Measurements from ENCODE around the gene ACTR3. TPM values are rescaled to one million over a fixed set of nuclear protein-coding genes. Genes with fewer than 3 reads are reported as not detected.

Gene ACTR3
- total RNA-seq, 2 experiments from 2014 or later, result 442 to 449 TPM

- Mint-ChIP-seq H3K36me3 (ENCODE audit: low read depth) (peaks cover 52% of the 10 kb centered on the region), H3K27me3 (no peaks in the 10 kb centered on the region), H3K9me3 (peaks cover 4% of the 10 kb centered on the region), H3K4me3 (peak overlapping the region; percentile 50), H3K4me1 (ENCODE audit: low read depth) (peaks cover 59% of the 10 kb centered on the region), H3K27ac (peak overlapping the region; percentile 89)
- CTCF ChIA-PET, result interaction anchor here (1.2 to 1.6 kb wide), 3 partner anchors 9 to 24 kb away, joined by 3 to 4 read pairs (median 4); no protein-coding TSS in a partner anchor
- intact Hi-C loops (cut with micrococcal nuclease), result no loop called here
- no peak for TF ChIP-seq CTCF (IDR thresholded peaks at IDR 0.05)
- DNase-seq, result peak; percentile 83
- peak; percentile 89 for ATAC-seq
- POLR2A ChIA-PET, result interaction anchor here (0.8 to 5.3 kb wide), 3 partner anchors 9 to 56 kb away, joined by 3 to 35 read pairs (median 4); no protein-coding TSS in a partner anchor
These were observed 20.3 kb downstream of the ACTR3 start for GRCh38 chr2:113910110-113910717.

GRCh38 chr2:113910967-113911678 lies 21.2 kb downstream of the ACTR3 start:
- intact Hi-C loops (cut with micrococcal nuclease), result no loop called here
- DNase-seq, result no peak
- Mint-ChIP-seq H3K36me3 (ENCODE audit: low read depth) (peaks cover 50% of the 10 kb centered on the region), H3K27me3 (no peaks in the 10 kb centered on the region), H3K4me1 (ENCODE audit: low read depth) (peaks cover 60% of the 10 kb centered on the region), H3K27ac (peak overlapping the region; percentile 89), H3K4me3 (no peak overlapping the region), H3K9me3 (peaks cover 2% of the 10 kb centered on the region)
- ATAC-seq, result no peak
- POLR2A ChIA-PET, result interaction anchor here (0.8 to 5.3 kb wide), 2 partner anchors 9 to 15 kb away, joined by 3 to 35 read pairs; no protein-coding TSS in a partner anchor
- CTCF ChIA-PET, result interaction anchor here (1.2 kb wide), 1 partner anchor 18 kb away, joined by 3 read pairs; no protein-coding TSS in a partner anchor
- no peak for TF ChIP-seq CTCF (IDR thresholded peaks at IDR 0.05)

- H3K27me3 Mint-ChIP-seq, result no peaks in the 10 kb centered on the region
- CTCF ChIA-PET, result no interaction called here
- POLR2A ChIA-PET, result no interaction called here
- no peak for ATAC-seq
- H3K9me3 Mint-ChIP-seq, result peaks cover 2% of the 10 kb centered on the region
- no peak for DNase-seq
- intact Hi-C loops (cut with micrococcal nuclease), result no loop called here
- H3K4me3 Mint-ChIP-seq, result no peak overlapping the region
- H3K36me3 Mint-ChIP-seq (ENCODE audit: low read depth), result peaks cover 70% of the 10 kb centered on the region
- peaks cover 51% of the 10 kb centered on the region for H3K4me1 Mint-ChIP-seq (ENCODE audit: low read depth)
- H3K27ac Mint-ChIP-seq, result peak overlapping the region; percentile 58
- no peak for TF ChIP-seq CTCF (IDR thresholded peaks at IDR 0.05)
These were observed 25.4 kb downstream of the ACTR3 start for GRCh38 chr2:113915082-113915819.

GRCh38 chr2:113918229-113918628 lies 28.3 kb downstream of the ACTR3 start:
- CTCF ChIA-PET, result interaction anchor here (1.4 kb wide), 1 partner anchor 11 kb away, joined by 3 read pairs; no protein-coding TSS in a partner anchor
- H3K4me1 Mint-ChIP-seq (ENCODE audit: low read depth), result peaks cover 51% of the 10 kb centered on the region

More at GRCh38 chr2:113918229-113918628, 28.3 kb downstream of the ACTR3 start:
- no peaks in the 10 kb centered on the region for H3K27me3 Mint-ChIP-seq
- no peaks in the 10 kb centered on the region for H3K9me3 Mint-ChIP-seq
- H3K27ac Mint-ChIP-seq, result peak overlapping the region; percentile 35
- intact Hi-C loops (cut with micrococcal nuclease), result no loop called here
- ATAC-seq, result no peak
- H3K4me3 Mint-ChIP-seq, result no peak overlapping the region
- peaks cover 59% of the 10 kb centered on the region for H3K36me3 Mint-ChIP-seq (ENCODE audit: low read depth)
- DNase-seq, result no peak
- TF ChIP-seq CTCF (IDR thresholded peaks at IDR 0.05), result no peak
- POLR2A ChIA-PET, result no interaction called here

Measured in activated CD8-positive, alpha-beta T cell treated with anti-CD3 and anti-CD28 coated beads for 36 hours (primary cell).